Metanephros (tissue), 1 donor: ENCODE data around the gene MMP26. TPM values are rescaled to one million over a fixed set of nuclear protein-coding genes. Genes with fewer than 3 reads are reported as not detected.

ENCODE experiments used
- total RNA-seq: library from RNA; depleted of rRNA; stranded (reverse); fragments of >200 nt; gene quantifications from one replicate; pipeline ENCODE4 v1.2.3, GENCODE V29; 2014

The MMP26 gene
- not detected for total RNA-seq

DNA sequence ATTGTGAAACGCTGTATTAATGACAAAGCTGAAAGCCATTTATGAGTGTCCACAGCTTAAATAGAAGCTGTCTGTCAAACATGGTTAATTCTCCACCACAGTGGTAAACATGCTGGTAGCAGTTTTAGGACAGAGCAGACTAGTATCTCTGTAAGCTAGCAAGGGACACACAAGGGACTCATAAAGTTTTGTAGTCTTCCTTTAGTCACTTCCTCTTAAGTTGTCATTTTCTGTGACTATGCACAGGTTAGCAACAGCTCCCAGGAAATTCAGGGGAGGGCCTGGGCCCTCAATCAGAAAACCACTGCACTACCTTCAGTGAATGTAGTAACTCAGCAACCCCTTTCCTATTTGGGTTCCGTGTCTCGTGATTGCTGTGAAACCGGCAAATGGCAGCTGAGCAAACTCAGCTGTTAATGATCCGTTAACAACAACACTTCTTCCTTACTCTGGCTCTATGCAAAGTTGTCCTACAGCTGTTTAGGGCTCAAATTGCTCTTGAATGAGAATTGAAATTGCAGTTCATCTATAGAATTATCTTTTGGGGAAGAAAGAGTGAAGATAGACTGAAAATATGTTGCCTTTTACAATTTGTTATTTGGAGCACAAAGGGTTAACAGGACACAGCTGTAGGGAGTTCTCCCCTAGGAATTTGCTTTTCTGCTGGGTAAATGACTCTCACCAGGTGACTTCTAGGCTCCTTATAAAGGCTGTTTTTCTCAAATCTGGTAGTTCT, at the start of gene MMP26:
Gene MMP26, plus strand, starts transcription at position 731 of the 736 bp plus-strand sequence.

DNA sequence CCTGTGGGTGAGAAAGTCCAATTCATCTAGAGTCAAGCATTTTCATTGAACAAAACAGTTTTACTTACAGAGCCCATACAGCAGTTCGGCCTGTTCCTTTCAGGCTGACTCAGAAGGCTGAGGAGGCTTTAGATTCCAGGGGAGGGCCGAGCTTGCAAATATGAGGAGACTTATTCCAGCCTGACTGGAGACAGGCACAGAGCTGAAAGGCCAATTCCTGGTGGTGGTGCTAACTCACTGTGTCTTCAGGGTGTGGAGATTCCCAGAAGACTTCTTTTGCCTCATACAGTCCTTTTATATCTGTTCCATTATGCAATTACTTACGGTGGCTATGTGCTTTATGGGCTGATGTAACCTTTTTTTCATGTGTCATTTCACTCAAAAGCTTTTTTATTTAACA, 7.0 kb upstream of the MMP26 start, which contains the start of gene OR51E2:
Gene OR51E2, minus strand, starts transcription at position 269 of the 400 bp plus-strand sequence. CDS start 15,142 bp downstream, outside the sequence.

Other genes starting within 250 kb of the MMP26 start
- gene OR52K1, start 222.1 kb upstream of the MMP26 start, total RNA-seq: not detected
- gene OR52M1, start 159.6 kb upstream of the MMP26 start, total RNA-seq: not detected
- not detected for gene OR52I2, start 123.0 kb upstream of the MMP26 start, total RNA-seq
- not detected for gene OR52I1, start 110.7 kb upstream of the MMP26 start, total RNA-seq
- gene TRIM68, start 96.6 kb upstream of the MMP26 start, total RNA-seq: 13.7 TPM
- not detected for gene OR51D1, start 67.3 kb upstream of the MMP26 start, total RNA-seq
- 1.3 TPM for gene OR51E1, start 60.8 kb upstream of the MMP26 start, total RNA-seq
- 0.23 TPM for gene OR51E2, start 6.9 kb upstream of the MMP26 start, total RNA-seq
- gene OR51F1, start 65.2 kb downstream of the MMP26 start, total RNA-seq: not detected
- not detected for gene OR52R1, start 99.6 kb downstream of the MMP26 start, total RNA-seq
- 0.18 TPM for gene OR51F2, start 116.5 kb downstream of the MMP26 start, total RNA-seq
- gene OR51S1, start 144.4 kb downstream of the MMP26 start, total RNA-seq: not detected
- not detected for gene OR51T1, start 177.1 kb downstream of the MMP26 start, total RNA-seq
- not detected for gene OR51A7, start 199.0 kb downstream of the MMP26 start, total RNA-seq
- not detected for gene OR51G2, start 214.6 kb downstream of the MMP26 start, total RNA-seq
- gene OR51G1, start 219.6 kb downstream of the MMP26 start, total RNA-seq: not detected
- gene OR51A4, start 242.8 kb downstream of the MMP26 start, total RNA-seq: not detected